ENCODE measurements around the gene ERC2.

GRCh38 chr3:56291953-56292352 is 176.3 kb downstream of the ERC2 start:
- TF ChIP-seq GATA3 (IDR thresholded peaks at IDR 0.05; ENCODE audit: low read depth, low read length) = no peak
- no peak for TF ChIP-seq GATA2 (IDR thresholded peaks at IDR 0.05; ENCODE audit: low read depth, low read length)

Measured in SH-SY5Y (cell line).